CD4-positive, alpha-beta T cell treated with Interleukin-15 for 4 hours (primary cell): Measurements from ENCODE around the gene SAMMSON.

Experiments used
- DNase-seq: peaks from one replicate; pipeline ENCODE4 v3.0.0-alpha.2; 2020; ENCODE audit warnings: low spot score

The SAMMSON gene

DNA sequence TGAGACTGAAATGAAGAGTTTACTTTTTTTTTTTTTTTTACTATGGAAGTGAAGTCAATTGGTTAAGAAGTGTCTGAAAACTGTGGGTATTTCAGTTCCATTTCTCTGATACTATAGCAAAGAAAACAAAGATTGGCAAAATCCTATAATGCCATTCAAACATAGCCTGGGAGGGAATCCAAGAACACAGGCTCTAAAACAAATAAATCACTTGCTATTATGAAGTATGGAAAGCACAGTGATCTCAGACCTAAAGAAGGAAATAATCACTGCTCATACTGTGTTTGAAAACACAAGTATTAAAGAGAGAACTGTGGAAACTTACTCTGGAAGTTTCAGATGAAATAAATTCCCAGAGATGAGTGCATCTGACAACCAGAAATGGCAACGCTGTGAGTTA is 12.0 kb downstream of the SAMMSON start:
- no peak for DNase-seq

DNA sequence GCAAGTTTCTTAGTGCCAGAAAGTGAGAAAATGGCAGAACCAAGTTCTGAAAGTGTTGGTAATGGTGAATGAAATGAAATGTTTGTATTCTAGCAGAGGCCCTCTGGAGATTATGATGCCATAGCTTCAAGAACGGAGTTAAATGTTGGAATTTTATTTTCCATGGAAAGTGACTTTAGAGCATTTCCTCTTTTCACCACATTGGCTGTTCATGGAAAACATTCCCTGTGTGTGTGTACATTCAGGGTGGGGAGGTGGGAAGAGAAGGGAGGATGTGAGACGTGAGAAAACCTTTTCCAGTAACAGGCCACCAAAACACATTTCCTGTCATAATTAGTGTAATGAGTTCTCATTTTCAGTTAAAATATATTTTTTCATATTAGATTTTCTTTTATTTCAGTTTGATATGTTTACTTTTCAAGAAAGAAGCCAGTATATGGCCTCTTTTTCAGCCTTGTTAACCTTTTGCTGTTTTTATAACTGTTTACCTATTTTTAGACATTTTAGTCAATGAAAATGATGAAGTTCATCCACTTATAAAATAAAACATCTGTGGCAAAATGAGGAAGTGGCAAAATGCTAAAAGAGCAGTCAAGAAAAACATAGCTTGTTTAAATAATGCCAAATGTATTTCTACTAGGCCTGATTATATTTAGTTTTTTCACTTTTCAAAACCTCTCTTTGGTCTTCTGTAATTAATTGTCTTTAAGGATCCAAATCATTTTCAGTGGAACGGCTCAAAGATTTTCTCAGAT is 21.6 kb downstream of the SAMMSON start:
- DNase-seq, result no peak

DNA sequence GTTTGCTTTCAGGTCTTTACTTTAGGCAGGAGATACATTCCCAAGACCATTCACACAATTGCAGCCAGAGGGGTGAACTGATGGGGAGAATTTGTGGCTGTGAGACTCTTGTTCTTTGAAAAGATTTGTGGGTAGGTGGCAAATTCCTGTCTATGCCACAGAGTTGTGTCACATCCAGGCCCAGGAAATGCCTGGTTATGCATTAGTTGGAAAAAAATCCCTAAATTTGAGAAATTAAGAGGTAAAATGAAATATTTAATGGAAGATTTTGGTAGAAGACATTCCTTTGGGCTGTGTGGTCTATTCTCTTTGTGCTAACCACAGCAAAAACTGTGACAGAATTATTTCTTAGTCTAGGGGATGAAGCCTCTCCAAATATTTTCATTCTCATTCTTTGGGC is 28.8 kb downstream of the SAMMSON start:
- DNase-seq, result no peak

DNA sequence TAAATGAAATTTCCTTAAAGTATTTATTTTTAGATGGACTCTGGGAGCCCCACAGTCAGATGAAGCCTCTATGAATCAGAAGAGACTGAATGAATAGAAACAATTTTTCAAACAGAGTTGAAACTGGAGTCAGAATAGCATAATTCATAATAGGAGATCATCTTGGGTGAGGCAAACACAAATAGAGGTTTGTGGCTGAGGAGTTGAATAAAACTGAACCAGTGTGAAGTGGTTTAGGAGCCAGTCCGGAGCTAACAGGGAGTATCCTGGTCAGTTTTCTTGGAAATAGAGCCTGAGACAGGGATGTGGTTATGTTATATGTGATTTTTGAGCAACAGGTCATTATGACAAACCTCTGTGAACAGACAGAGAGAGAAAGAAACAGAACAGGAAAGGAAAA is 39.2 kb downstream of the SAMMSON start:
- DNase-seq, result no peak

DNA sequence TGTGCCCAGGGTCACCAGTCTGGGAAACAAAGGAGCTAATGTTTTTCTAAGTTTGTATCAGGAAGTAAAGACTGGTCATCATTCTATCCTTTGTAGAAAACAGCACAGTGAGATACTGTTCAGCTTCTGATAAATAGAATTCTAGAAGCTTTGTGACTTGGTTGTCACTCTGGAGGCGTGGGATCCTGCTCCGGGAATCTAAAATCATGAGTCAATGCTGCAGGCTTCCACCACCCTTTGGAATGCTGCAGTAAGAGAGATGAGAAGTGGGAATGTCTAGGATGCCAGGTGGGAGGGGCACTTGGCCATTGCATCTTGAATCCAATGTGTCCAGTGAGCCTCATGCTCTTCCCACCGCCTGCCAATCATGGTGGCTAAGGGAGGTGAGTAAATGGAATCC is 40.9 kb downstream of the SAMMSON start:
- no peak for DNase-seq

DNA sequence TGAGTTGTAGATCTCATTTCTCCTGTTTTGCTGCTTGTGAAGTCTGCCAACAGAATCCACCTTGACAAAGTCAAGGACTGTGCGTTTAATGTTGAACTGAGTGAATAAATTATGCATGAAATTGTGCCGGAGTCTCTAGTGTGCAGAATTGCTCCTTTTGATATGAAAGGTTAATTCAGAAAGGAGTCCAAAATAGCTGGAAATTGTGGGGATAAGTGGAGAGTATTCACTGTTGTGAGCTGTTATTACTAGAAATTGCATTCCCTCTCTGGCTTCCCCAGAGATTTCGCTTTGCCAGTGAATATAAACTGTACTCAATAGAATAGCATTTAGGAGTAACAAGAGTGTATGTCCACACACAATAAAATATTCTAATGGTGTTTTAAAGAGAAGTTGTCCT is 43.1 kb downstream of the SAMMSON start:
- DNase-seq, result no peak

DNA sequence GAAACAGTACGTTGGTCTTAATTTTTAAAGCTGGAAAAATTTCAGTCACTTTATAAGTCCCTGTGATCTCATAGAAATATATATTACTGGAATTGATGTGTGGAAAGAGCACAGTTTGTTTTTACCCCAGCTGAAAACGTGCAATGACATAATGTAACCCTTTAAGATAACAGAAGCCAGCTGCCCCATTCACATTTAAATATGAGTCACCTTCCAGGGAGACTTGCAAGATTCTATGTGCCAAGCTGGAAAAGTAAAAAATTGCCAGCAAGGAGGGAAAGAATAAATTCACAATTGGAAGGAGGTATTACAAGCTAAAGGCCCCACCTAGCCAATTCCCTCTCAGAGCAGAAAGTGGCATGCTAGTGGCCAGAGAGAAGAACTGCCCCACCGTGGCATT is 50.2 kb downstream of the SAMMSON start:
- no peak for DNase-seq

DNA sequence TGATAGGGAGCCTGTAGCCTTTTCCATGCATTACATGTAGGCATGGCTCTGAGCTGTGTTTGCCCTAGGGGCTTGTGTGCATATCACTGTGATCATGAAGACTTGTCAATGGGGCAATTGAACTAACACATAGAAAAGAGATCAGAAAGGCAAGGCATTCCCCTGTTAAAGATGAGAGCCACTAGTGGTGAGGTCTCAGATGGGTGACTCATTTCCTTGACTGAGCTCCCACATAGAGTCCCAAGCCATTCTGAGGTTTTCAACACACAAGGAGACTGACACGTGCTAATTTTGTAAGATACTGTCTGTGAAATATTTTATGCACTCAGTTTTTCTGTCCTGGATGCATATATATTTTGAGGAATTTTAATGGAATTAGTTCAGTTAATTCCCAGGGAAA is 53.8 kb downstream of the SAMMSON start:
- no peak for DNase-seq

DNA sequence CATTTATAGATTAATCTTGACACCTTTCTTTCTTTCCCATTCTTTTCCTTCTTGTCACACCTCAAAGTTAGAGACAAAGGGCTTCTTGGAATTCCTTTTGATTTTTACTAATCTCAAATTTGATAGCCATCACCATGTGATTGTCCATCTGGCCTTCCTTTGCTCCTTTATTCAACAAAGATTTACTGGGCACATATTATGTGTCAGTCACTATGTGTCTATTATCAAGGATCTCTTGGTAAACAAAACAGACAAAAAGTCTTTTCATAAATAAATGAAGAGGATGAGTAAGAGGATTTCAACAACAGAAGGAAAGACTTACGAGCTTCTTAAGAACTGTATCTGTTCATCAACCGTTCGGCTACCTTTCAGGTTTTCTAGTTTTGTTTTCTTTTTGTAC is 56.5 kb downstream of the SAMMSON start:
- no peak for DNase-seq

DNA sequence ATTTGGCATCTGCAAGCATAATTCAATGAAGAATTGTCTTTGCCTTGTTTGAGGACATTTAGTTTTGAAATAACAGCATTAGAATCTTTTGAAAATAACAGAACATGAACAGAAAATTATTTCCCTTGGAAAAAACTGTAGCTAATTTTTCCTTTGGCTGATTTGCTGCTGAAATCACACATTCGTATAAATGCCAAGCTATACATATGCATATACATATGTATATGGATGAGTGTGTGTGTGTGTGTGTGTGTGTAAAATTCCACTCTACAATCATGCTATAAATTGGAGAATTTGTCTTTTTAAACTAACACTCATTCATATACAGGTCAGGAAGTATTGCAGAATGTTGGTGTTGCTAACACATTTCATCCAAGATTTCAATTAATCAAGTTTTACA is 57.9 kb downstream of the SAMMSON start:
- DNase-seq, result no peak

DNA sequence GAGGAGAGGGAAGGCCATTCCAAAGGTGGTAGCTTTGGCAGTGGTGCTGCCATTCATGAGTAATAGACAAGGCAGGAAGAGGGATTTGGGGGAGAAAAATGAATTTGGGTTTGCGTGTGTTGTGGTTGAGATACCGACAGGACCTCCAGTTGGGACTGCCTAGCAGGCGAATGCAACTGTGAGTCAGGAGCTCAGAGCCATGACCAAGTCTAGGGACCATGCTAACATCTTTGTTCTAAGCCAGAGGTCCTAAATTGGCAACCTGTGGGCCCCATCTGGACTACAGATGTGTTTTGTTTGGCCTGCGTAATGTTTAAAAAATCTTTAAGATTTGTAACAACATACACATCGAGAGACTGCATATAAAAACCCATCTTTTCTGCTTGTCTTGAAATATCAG is 61.6 kb downstream of the SAMMSON start:
- DNase-seq, result no peak

DNA sequence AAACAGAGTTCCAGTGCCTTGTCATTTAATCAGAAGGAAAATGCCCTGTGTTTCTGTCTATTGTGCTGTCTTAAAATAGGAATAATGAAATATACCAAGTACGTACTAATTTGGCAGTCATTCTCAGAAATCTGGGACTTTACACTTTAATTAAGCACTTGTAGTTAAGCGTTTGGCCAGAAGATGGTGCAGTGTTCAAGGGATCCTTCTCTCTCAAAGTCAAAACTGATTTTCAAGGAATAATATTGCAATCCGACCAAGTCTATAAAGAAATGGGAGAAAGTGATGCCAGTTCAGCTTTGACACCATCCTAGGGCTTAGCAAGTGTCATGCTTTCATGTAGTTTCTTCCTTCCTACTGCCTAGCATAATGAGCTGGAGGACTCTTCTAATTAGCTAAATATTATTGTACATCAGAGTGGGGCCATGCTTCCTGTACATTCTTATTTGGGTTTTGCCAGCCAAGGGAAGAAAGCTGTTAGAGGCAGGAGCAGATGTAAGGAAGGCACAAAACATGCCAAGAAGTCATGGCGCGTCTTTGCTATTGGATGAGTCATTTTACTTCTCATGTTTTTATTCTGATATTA is 64.8 kb downstream of the SAMMSON start:
- DNase-seq, result peak; percentile 10

DNA sequence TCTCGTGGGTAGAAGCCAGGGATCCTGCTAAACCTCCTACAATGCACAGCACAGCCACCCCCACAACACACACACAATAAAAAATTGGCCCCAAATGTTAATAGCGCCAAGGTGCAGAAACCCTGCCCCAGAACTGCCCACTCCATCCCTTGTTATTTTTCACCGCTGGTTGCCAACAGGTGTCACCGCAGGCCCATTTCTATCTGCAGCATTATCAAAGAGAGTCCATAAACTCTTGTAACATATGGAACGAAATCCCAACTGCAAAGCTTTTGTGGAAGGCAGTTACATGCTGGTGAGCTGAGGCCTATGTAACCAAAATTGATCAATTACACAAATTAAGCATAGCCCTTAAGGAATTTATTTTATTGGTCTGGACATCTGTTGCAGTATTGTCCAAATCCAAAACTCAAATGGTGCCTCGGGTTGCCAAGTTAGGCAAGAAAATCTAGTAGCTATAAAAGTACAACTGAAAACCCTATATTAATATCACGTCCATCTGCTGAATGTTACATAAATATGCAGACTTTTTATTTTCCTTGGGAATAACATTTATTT is 66.2 kb downstream of the SAMMSON start:
- no peak for DNase-seq

DNA sequence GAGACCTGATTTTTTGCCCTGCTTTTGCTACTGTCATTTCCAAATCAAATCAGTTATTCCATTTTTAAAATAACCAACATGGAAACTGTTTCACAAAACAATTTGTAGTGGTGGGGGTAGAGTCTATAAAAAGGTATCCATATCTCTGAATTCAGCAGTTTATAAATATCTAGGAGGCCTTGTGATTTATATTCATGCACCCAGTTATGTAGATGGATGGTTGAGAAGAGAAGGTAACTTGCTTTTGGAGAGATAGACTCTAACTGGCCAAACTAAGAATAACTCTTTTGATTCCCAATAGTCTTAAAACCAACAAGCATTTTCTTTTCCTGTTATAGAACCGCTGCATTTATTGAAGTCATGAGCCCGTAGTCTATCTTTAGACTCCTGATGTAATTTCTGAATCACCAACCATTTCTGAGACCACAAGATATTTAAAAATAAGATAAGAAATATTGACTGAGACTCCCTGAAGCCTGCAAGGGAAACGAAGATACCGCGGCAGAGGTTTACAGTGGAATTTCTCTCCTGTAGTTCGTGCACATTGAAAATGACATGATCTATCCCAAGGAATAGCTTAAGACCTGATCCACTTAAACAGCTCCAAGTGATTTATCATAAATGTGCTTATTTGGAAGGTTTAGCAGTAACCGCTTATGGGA is 68.5 kb downstream of the SAMMSON start:
- no peak for DNase-seq

DNA sequence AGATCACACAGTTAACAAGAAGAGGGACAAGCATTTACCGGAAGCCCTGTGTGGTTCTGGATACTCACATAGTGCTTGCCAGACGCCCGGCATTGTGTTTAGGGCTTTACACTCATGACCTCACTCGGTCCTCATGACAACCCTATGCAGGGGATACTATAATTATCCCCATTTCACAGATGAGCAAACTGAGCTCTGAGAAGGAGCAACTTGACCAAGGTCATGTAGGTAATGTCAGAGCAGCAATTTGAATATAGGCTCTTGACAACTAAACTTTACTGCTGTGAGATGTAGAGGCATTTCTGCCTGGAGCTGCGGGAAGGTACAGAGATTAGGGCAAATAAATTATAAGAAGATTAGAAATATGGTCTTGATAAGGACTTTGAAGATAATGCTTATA is 70.0 kb downstream of the SAMMSON start:
- no peak for DNase-seq

DNA sequence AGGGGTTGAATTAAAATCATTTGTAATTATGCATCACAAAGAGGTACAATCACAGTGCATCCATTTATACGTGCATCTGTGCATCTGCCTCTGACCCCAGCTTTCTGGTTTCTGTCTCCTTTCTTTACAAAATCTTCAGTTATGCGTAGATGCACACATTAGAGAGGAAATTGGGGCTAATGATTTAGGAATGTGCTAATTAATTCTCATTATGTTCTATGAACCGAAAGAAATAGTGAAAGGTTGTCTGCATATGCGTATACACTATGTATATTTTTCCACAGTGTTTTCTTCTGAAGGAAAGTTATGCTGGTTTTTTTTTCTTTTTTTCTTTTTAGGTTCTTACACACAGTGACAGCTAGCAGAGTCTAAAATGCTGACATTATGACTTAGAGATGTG is 71.6 kb downstream of the SAMMSON start:
- DNase-seq, result no peak

DNA sequence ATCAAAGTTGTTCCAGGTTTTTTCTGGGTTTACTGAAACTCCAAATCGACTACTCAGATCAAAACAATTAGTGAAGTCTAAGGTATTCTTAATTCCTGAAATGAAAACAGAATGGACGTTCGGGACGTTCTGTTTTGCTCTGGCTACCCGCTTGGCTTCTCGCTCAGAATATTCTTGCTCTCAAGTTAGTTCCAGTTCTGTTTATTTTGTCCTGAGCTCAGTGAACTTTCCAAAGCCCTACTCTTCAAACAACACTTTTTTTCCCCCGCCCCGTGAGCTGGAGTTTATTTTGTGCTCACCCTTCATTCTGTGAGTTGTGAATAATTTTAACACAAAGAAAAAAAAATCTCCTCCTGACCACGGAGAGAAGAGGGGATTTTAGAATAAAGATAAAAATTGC is 72.6 kb downstream of the SAMMSON start:
- no peak for DNase-seq

DNA sequence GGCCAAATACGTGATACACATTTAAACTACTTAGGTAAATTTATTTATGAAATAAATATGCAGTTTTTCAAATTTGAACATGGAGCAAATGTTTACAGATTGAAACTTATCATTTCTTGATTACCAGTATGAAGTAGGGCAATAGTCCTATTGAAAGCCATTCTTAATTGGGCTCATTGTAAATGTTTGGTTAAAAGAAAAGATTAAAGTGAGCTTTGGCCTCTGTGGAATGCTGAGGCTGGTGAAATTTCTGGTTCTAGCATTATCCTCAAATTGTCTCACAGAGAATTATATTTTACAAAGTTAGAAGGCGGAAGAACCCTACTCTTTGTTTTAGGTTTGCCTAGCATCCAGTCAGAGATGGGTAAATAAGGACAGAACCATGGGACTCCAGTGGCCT is 73.2 kb downstream of the SAMMSON start:
- DNase-seq, result no peak

DNA sequence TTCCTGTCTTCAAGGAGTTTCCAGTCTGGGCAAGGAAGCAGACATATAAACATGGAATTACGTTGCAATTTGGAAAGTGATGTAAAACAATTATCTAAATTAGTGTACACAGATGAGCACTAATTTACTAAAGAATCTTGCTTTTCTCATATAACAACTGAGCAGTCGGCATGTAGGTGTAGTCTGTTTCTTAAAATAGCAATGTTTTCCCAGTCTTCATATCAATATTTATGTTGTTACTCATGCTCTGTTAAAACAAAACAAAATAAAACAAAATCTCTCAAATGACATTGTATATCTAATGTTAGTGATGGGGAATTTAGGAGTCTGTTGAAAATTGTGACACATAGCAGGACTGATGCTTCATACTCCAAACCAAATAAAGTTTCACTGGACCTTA is 75.6 kb downstream of the SAMMSON start:
- no peak for DNase-seq

DNA sequence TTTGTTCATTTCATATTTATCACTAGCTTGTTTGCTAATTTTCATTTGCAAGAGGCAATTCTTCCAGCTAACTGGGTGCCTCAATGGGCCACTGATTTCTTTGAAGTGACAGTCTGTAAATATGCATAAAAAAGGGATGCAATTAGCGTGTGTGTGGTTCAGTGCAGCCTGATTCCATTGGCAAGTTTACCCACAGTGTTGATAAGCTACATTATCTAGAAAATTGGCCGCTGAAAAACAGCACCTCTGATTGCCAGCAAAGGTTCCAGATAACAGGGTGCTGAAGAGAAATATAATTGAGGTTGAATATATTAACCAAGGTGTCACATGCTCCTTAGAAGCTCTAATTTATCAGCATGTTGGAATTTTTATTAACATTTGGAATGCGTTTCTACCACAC is 76.9 kb downstream of the SAMMSON start:
- DNase-seq, result no peak

DNA sequence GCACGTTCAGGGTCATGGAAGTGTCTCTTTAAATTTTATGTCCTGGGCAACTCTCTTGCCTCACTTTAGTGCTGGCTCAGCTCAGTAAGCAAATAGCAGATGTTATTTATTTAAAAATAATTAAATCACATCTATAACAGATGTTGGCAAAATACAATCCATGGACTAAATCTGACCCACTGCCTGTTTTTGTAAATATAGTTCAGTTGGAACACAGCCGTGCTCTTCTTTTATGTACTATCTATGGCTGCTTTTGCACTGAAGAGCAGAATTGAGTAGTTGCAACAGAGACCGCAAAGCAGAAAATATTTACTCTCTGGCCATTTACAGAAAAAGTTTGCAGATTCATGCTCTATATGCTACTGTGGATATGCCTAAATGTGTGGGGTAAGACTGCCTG is 79.2 kb downstream of the SAMMSON start:
- DNase-seq, result no peak

DNA sequence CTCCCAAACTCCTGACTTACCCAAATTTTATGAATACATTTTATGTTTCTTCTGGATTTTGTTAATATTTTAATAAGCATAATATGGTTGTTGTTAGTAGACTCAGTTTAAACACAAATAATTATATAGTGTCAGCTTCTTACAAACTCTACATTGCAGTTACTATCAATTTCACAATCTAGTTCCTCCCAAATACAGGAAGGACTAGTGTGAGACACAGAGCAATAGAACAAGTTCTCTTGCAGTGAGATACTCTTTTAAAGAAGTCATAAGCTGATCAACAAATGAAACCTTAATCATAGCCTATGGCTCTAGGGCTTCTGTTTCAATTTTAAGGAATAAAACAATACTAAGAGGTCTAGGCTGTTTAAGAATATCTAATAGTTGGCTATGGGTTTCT is 86.1 kb downstream of the SAMMSON start:
- no peak for DNase-seq

DNA sequence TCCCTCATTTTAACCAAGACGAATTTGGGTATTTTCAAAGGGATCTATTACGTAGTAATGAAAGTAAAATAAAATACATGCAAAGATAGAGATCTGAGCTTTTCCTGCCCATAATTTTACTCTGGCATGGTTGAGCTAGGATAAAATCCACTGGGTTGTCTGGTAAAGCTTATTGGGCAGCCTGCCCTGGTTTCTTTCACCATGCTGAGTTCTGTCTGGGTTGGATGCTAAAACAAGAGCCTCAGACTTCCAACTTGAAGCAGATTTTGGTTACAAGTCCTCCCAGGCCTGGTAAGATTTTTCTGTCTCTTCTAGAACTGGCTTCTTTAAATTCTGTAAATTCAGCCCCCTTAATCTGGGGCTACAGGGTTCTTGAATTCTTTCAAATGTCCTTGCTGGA is 86.8 kb downstream of the SAMMSON start:
- no peak for DNase-seq
